Measurements from ENCODE around the gene ANGPTL2. TPM values are rescaled to one million over a fixed set of nuclear protein-coding genes. Genes with fewer than 3 reads are reported as not detected.

Gene ANGPTL2
- total and polyA plus RNA-seq, 4 donors, result 0.93 to 3.2 (median 1.9) TPM

DNA sequence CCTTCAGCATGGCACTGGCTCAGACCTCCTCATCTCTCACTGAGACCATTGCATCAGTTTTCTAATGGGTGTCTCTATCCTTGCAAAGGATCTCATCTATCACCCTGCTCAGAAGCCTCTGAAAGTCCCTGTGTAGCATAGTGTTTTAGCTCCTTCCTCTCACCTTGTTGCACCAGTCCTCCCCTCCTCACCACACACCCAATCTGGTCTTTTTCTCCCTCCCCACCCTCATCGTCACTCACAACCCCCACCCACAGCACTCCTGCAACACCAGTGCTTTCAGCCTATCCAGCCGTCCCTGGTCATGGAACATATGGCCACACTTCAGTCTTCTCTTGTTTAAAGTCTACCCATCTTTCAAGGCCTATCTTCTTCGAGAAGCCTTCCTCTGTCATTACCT, 74.5 kb downstream of the ANGPTL2 start:
- Histone ChIP-seq H3K9me3 (ENCODE audit: control insufficient read depth in 4 of 4, low read length in 3 of 4) (no peaks in the 10 kb centered on the region), H3K4me1 (ENCODE audit: control insufficient read depth in 4 of 4, insufficient read depth in 4 of 4, low read length in 3 of 4) (no peaks in the 10 kb centered on the region), H3K9ac (ENCODE audit: low read depth in 1 of 2, low read length in 2 of 2) (no peak overlapping the region), H3K27ac (ENCODE audit: low read depth in 1 of 2, low read length in 2 of 2) (no peak overlapping the region), H3K36me3 (ENCODE audit: control insufficient read depth in 4 of 4, insufficient read depth in 3 of 4, low read depth in 1 of 4, low read length in 3 of 4) (no peaks in the 10 kb centered on the region), H3K27me3 (ENCODE audit: control insufficient read depth in 4 of 4, insufficient read depth in 4 of 4, low read length in 3 of 4) (no peaks in the 10 kb centered on the region), H3K4me3 (ENCODE audit: low read depth in 1 of 3, low read length in 3 of 3) (no peak overlapping the region)
- WGBS, result 98% methylated on average over 3 of the region's 3 CpGs
- DNase-seq (ENCODE audit: low spot score), result no peak
- TF ChIP-seq SP1 (IDR thresholded peaks at IDR 0.05) (no peak), RAD21 (IDR thresholded peaks at IDR 0.05) (no peak), MAX (IDR thresholded peaks at IDR 0.05) (no peak), NR2F2 (IDR thresholded peaks at IDR 0.05) (no peak), HNF4A (conservative IDR thresholded peaks at IDR 0.05) (no peak), JUND (IDR thresholded peaks at IDR 0.05) (no peak), CTCF (IDR thresholded peaks at IDR 0.05; ENCODE audit: low read depth, low read length, missing input control) (no peak), FOXA1 (IDR thresholded peaks at IDR 0.05) (no peak), ATF3 (IDR thresholded peaks at IDR 0.05) (no peak), YY1 (IDR thresholded peaks at IDR 0.05) (no peak), TAF1 (conservative IDR thresholded peaks at IDR 0.05) (no peak), EGR1 (IDR thresholded peaks at IDR 0.05; ENCODE audit: low read depth in 2 of 2) (no peak), HNF4G (IDR thresholded peaks at IDR 0.05) (no peak), GABPA (IDR thresholded peaks at IDR 0.05 in 1 of 2, conservative IDR thresholded peaks at IDR 0.05 in 1 of 2) (no peak)
- TF ChIP-seq, protein P1, sequence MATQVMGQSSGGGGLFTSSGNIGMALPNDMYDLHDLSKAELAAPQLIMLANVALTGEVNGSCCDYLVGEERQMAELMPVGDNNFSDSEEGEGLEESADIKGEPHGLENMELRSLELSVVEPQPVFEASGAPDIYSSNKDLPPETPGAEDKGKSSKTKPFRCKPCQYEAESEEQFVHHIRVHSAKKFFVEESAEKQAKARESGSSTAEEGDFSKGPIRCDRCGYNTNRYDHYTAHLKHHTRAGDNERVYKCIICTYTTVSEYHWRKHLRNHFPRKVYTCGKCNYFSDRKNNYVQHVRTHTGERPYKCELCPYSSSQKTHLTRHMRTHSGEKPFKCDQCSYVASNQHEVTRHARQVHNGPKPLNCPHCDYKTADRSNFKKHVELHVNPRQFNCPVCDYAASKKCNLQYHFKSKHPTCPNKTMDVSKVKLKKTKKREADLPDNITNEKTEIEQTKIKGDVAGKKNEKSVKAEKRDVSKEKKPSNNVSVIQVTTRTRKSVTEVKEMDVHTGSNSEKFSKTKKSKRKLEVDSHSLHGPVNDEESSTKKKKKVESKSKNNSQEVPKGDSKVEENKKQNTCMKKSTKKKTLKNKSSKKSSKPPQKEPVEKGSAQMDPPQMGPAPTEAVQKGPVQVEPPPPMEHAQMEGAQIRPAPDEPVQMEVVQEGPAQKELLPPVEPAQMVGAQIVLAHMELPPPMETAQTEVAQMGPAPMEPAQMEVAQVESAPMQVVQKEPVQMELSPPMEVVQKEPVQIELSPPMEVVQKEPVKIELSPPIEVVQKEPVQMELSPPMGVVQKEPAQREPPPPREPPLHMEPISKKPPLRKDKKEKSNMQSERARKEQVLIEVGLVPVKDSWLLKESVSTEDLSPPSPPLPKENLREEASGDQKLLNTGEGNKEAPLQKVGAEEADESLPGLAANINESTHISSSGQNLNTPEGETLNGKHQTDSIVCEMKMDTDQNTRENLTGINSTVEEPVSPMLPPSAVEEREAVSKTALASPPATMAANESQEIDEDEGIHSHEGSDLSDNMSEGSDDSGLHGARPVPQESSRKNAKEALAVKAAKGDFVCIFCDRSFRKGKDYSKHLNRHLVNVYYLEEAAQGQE (IDR thresholded peaks at IDR 0.05), result no peak

- 97% methylated on average over 1 of the region's 1 CpG for WGBS
- H3K9me3 ChIP-seq (ENCODE audit: control insufficient read depth in 4 of 4, low read length in 3 of 4), result no peaks in the 10 kb centered on the region
- H3K4me3 ChIP-seq (ENCODE audit: low read depth in 1 of 3, low read length in 3 of 3), result no peak overlapping the region
- no peak overlapping the region for H3K27ac ChIP-seq (ENCODE audit: low read depth in 1 of 2, low read length in 2 of 2)
- no peaks in the 10 kb centered on the region for H3K36me3 ChIP-seq (ENCODE audit: control insufficient read depth in 4 of 4, insufficient read depth in 3 of 4, low read depth in 1 of 4, low read length in 3 of 4)
- no peaks in the 10 kb centered on the region for H3K4me1 ChIP-seq (ENCODE audit: control insufficient read depth in 4 of 4, insufficient read depth in 4 of 4, low read length in 3 of 4)
- no peak for TF ChIP-seq GABPA (IDR thresholded peaks at IDR 0.05 in 1 of 2, conservative IDR thresholded peaks at IDR 0.05 in 1 of 2)
- TF ChIP-seq TAF1 (conservative IDR thresholded peaks at IDR 0.05), result no peak
- TF ChIP-seq YY1 (IDR thresholded peaks at IDR 0.05), result no peak
- no peak for TF ChIP-seq EGR1 (IDR thresholded peaks at IDR 0.05; ENCODE audit: low read depth in 2 of 2)
- TF ChIP-seq RXRA (IDR thresholded peaks at IDR 0.05), result no peak
- TF ChIP-seq FOXA2 (IDR thresholded peaks at IDR 0.05), result no peak
- no peak for TF ChIP-seq FOXA1 (IDR thresholded peaks at IDR 0.05)
- TF ChIP-seq CTCF (IDR thresholded peaks at IDR 0.05; ENCODE audit: low read depth, low read length, missing input control), result no peak
- no peak for TF ChIP-seq HNF4G (IDR thresholded peaks at IDR 0.05)
- TF ChIP-seq RAD21 (IDR thresholded peaks at IDR 0.05), result no peak
- DNase-seq (ENCODE audit: low spot score), result no peak
- H3K27me3 ChIP-seq (ENCODE audit: control insufficient read depth in 4 of 4, insufficient read depth in 4 of 4, low read length in 3 of 4), result no peaks in the 10 kb centered on the region
- no peak overlapping the region for H3K9ac ChIP-seq (ENCODE audit: low read depth in 1 of 2, low read length in 2 of 2)
Measured at GRCh38 chr9:127045148-127045547, 77.3 kb downstream of the ANGPTL2 start.
